WTC11 (cell line): ENCODE results near the gene DIMT1. TPM values are rescaled to one million over a fixed set of nuclear protein-coding genes. Genes with fewer than 3 reads are reported as not detected.

Source experiments
- ATAC-seq: fragments of 200-7000 bp; cut with Tn5 transposase; 2 replicates; pipeline ENCODE4 v1.10.0; 2021; ENCODE audit warnings: mild to moderate bottlenecking, moderate library complexity
- CTCF ChIA-PET: fragments of 300-600 bp; sonication (Branson Sonifier 250); formaldehyde crosslinking; loops from one replicate; lab custom pipeline; 2021; ENCODE audit warnings: antibody characterized with exemption; lab: Charles Lee
- POLR2A ChIA-PET: fragments of 350-600 bp; sonication (Branson Sonifier 250); formaldehyde crosslinking; loops from one replicate; lab custom pipeline; 2021; ENCODE audit warnings: antibody characterized with exemption; lab: Charles Lee
- DNase-seq: peaks from one replicate; pipeline ENCODE4 v3.0.0; 2021; ENCODE audit warnings: low spot score
- H3K27ac Mint-ChIP-seq: 2 replicates; pipeline ENCODE4 v1.8.0; 2021; ENCODE audit warnings: mixed read lengths
- H3K27me3 Mint-ChIP-seq: 2 replicates; pipeline ENCODE4 v1.8.0; 2021; ENCODE audit warnings: low read depth, mild to moderate bottlenecking, moderate library complexity, mixed read lengths
- H3K36me3 Mint-ChIP-seq: 2 replicates; pipeline ENCODE4 v1.8.0; 2021; ENCODE audit warnings: mixed read lengths
- H3K4me1 Mint-ChIP-seq: 2 replicates; pipeline ENCODE4 v1.8.0; 2022; ENCODE audit warnings: mixed read lengths
- H3K4me3 Mint-ChIP-seq: 2 replicates; pipeline ENCODE4 v1.8.0; 2021; ENCODE audit warnings: mild to moderate bottlenecking, moderate library complexity, mixed read lengths
- H3K9me3 Mint-ChIP-seq: 2 replicates; pipeline ENCODE4 v1.8.0; 2021; ENCODE audit warnings: mixed read lengths
- EMX1 ChIP-seq: fragments of 250-450 bp; sonication (Bioruptor Pico); IDR thresholded peaks from 2 replicates; pipeline ENCODE4 v1.8.0; 2021; ENCODE audit warnings: mild to moderate bottlenecking
- ESRRA ChIP-seq: sonication (generic); formaldehyde crosslinking; IDR thresholded peaks from 2 replicates; pipeline ENCODE4 v1.8.1; 2022; ENCODE audit warnings: mild to moderate bottlenecking, missing genetic modification reagents, borderline replicate concordance
- FOXP1 ChIP-seq: sonication (generic); formaldehyde crosslinking; IDR thresholded peaks from 2 replicates; pipeline ENCODE4 v1.8.0; 2022; ENCODE audit warnings: missing genetic modification reagents, mild to moderate bottlenecking, moderate library complexity, borderline replicate concordance
- IRF2 ChIP-seq: sonication (generic); formaldehyde crosslinking; IDR thresholded peaks from 2 replicates; pipeline ENCODE4 v1.8.0; 2022; ENCODE audit warnings: low read depth, missing genetic modification reagents, borderline replicate concordance
- NFYB ChIP-seq: sonication (generic); formaldehyde crosslinking; conservative IDR thresholded peaks from 2 replicates; pipeline ENCODE4 v1.8.0; 2022; ENCODE audit warnings: low read depth, missing genetic modification reagents
- NR3C1 ChIP-seq: sonication (generic); formaldehyde crosslinking; conservative IDR thresholded peaks from 2 replicates; pipeline ENCODE4 v1.8.1; 2023; ENCODE audit warnings: low read depth, mild to moderate bottlenecking, missing genetic modification reagents
- SMAD3 ChIP-seq: sonication (generic); formaldehyde crosslinking; IDR thresholded peaks from 2 replicates; pipeline ENCODE4 v1.8.0; 2022; ENCODE audit warnings: missing genetic modification reagents, mild to moderate bottlenecking, borderline replicate concordance
- TEAD4 ChIP-seq: sonication (generic); formaldehyde crosslinking; IDR thresholded peaks from 2 replicates; pipeline ENCODE4 v1.8.0; 2022; ENCODE audit warnings: mild to moderate bottlenecking, missing genetic modification reagents
- ZNF138 ChIP-seq: sonication (generic); formaldehyde crosslinking; conservative IDR thresholded peaks from 2 replicates; pipeline ENCODE4 v1.8.1; 2022; ENCODE audit warnings: mild to moderate bottlenecking, moderate library complexity, missing genetic modification reagents
- ZNF219 ChIP-seq: sonication (generic); formaldehyde crosslinking; IDR thresholded peaks from 2 replicates; pipeline ENCODE4 v1.8.0; 2023; ENCODE audit warnings: missing genetic modification reagents, mild to moderate bottlenecking, borderline replicate concordance
- total RNA-seq: library from RNA; stranded (reverse); gene quantifications from 3 replicates; pipeline ENCODE4 v1.2.3, GENCODE V29; 2021
- TF ChIP-seq, protein P1 (sequence below): sonication (generic); formaldehyde crosslinking; IDR thresholded peaks from 2 replicates; pipeline ENCODE4 v1.8.1; 2023; ENCODE audit warnings: mild to moderate bottlenecking, missing genetic modification reagents
- TF ChIP-seq, protein P2 (sequence below): sonication (generic); formaldehyde crosslinking; IDR thresholded peaks from 2 replicates; pipeline ENCODE4 v1.8.1; 2022; ENCODE audit warnings: low read depth, missing genetic modification reagents, borderline replicate concordance
- TF ChIP-seq, protein P3 (sequence below): fragments of 200-600 bp; IDR thresholded peaks from 2 replicates; pipeline ENCODE4 v1.8.0; 2022; ENCODE audit warnings: antibody characterized with exemption
- TF ChIP-seq, protein P4 (sequence below): fragments of 250-450 bp; sonication (Bioruptor Pico); IDR thresholded peaks from 2 replicates; pipeline ENCODE4 v1.9.0; 2021; ENCODE audit warnings: mild to moderate bottlenecking, borderline replicate concordance
- TF ChIP-seq, protein P5 (sequence below): sonication (generic); formaldehyde crosslinking; IDR thresholded peaks from 2 replicates; pipeline ENCODE4 v1.8.1; 2023; ENCODE audit warnings: mild to moderate bottlenecking, missing genetic modification reagents

The DIMT1 gene
- total RNA-seq, 1 experiment from 2014 or later, result 33.9 TPM

DNA sequence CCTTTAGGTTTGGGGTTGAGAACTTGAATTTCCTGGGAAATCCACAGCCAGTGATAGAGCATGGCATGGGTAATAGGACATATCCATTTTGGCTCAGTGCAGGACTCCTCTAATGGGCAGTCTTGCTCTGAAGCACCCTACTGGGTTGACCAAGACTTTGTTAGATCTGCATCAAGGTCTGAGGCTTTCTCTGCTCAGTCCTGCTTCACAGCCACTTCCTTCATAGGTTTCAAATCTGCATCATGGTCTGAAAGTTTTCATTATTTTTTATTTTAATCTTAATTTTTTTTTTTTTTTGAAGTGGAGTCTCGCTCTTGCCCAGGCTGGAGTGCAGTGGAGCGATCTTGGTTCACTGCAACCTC, 61.2 kb downstream of the DIMT1 start:
- ChIA-PET CTCF (no interaction called here), POLR2A (no interaction called here)
- Mint-ChIP-seq H3K27ac (no peak overlapping the region), H3K4me1 (peaks cover 4% of the 10 kb centered on the region; the same call in 1 of the 2 replicates), H3K9me3 (no peaks in the 10 kb centered on the region), H3K4me3 (no peak overlapping the region), H3K36me3 (no peaks in the 10 kb centered on the region), H3K27me3 (no peaks in the 10 kb centered on the region)
- TF ChIP-seq FOXP1 (CRISPR knock-in tag) (no peak), ZNF138 (CRISPR knock-in tag) (no peak), TEAD4 (CRISPR knock-in tag) (no peak), ESRRA (no peak), EMX1 (CRISPR knock-in tag) (no peak), IRF2 (CRISPR knock-in tag) (no peak)
- TF ChIP-seq, protein P1, sequence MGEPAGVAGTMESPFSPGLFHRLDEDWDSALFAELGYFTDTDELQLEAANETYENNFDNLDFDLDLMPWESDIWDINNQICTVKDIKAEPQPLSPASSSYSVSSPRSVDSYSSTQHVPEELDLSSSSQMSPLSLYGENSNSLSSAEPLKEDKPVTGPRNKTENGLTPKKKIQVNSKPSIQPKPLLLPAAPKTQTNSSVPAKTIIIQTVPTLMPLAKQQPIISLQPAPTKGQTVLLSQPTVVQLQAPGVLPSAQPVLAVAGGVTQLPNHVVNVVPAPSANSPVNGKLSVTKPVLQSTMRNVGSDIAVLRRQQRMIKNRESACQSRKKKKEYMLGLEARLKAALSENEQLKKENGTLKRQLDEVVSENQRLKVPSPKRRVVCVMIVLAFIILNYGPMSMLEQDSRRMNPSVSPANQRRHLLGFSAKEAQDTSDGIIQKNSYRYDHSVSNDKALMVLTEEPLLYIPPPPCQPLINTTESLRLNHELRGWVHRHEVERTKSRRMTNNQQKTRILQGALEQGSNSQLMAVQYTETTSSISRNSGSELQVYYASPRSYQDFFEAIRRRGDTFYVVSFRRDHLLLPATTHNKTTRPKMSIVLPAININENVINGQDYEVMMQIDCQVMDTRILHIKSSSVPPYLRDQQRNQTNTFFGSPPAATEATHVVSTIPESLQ, result no peak
- TF ChIP-seq, protein P2, sequence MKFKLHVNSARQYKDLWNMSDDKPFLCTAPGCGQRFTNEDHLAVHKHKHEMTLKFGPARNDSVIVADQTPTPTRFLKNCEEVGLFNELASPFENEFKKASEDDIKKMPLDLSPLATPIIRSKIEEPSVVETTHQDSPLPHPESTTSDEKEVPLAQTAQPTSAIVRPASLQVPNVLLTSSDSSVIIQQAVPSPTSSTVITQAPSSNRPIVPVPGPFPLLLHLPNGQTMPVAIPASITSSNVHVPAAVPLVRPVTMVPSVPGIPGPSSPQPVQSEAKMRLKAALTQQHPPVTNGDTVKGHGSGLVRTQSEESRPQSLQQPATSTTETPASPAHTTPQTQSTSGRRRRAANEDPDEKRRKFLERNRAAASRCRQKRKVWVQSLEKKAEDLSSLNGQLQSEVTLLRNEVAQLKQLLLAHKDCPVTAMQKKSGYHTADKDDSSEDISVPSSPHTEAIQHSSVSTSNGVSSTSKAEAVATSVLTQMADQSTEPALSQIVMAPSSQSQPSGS (CRISPR knock-in tag), result no peak
- TF ChIP-seq, protein P3, sequence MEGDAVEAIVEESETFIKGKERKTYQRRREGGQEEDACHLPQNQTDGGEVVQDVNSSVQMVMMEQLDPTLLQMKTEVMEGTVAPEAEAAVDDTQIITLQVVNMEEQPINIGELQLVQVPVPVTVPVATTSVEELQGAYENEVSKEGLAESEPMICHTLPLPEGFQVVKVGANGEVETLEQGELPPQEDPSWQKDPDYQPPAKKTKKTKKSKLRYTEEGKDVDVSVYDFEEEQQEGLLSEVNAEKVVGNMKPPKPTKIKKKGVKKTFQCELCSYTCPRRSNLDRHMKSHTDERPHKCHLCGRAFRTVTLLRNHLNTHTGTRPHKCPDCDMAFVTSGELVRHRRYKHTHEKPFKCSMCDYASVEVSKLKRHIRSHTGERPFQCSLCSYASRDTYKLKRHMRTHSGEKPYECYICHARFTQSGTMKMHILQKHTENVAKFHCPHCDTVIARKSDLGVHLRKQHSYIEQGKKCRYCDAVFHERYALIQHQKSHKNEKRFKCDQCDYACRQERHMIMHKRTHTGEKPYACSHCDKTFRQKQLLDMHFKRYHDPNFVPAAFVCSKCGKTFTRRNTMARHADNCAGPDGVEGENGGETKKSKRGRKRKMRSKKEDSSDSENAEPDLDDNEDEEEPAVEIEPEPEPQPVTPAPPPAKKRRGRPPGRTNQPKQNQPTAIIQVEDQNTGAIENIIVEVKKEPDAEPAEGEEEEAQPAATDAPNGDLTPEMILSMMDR, result no peak
- no peak for ATAC-seq
- no peak for DNase-seq

DNA sequence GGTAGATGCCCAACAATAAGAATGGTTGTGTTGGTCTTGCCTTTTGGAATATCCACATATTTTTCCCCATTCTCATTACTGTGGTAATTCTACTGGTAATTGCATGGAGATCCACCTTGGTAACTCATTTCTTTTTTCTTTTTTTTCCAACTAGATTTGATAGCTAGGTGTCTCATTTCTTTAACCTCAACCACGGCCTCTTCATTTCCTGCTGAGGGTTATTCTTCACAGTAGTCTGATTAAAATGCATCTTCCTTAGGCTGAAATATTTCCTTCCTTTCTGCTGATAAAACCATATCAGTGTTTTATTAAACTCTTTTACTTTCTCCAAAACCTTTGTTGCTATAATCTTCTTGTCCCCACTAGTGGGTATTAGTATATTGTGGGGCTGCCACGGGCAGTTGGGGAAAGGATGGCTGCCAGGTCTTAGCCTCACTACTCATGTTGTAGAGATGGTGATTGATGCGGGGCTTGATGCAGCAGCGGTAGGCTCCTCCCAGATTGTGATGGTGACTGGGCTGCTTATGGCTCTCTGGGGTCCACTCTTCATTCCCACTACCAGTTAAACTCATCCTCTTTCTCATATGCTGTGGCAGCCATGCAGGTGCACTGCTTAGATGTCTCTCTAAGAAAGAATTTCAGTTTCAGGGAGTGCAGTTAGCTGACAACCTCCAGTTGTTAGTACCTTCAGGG, 61.8 kb downstream of the DIMT1 start:
- Mint-ChIP-seq H3K36me3 (no peaks in the 10 kb centered on the region), H3K27ac (peak overlapping the region; percentile 41), H3K4me1 (peaks cover 4% of the 10 kb centered on the region; the same call in 1 of the 2 replicates), H3K9me3 (no peaks in the 10 kb centered on the region), H3K27me3 (no peaks in the 10 kb centered on the region), H3K4me3 (no peak overlapping the region)
- ChIA-PET POLR2A (no interaction called here), CTCF (no interaction called here)
- no peak for DNase-seq
- TF ChIP-seq, protein P4, sequence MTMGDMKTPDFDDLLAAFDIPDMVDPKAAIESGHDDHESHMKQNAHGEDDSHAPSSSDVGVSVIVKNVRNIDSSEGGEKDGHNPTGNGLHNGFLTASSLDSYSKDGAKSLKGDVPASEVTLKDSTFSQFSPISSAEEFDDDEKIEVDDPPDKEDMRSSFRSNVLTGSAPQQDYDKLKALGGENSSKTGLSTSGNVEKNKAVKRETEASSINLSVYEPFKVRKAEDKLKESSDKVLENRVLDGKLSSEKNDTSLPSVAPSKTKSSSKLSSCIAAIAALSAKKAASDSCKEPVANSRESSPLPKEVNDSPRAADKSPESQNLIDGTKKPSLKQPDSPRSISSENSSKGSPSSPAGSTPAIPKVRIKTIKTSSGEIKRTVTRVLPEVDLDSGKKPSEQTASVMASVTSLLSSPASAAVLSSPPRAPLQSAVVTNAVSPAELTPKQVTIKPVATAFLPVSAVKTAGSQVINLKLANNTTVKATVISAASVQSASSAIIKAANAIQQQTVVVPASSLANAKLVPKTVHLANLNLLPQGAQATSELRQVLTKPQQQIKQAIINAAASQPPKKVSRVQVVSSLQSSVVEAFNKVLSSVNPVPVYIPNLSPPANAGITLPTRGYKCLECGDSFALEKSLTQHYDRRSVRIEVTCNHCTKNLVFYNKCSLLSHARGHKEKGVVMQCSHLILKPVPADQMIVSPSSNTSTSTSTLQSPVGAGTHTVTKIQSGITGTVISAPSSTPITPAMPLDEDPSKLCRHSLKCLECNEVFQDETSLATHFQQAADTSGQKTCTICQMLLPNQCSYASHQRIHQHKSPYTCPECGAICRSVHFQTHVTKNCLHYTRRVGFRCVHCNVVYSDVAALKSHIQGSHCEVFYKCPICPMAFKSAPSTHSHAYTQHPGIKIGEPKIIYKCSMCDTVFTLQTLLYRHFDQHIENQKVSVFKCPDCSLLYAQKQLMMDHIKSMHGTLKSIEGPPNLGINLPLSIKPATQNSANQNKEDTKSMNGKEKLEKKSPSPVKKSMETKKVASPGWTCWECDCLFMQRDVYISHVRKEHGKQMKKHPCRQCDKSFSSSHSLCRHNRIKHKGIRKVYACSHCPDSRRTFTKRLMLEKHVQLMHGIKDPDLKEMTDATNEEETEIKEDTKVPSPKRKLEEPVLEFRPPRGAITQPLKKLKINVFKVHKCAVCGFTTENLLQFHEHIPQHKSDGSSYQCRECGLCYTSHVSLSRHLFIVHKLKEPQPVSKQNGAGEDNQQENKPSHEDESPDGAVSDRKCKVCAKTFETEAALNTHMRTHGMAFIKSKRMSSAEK, result no peak
- TF ChIP-seq SMAD3 (CRISPR knock-in tag), result no peak
- no peak for ATAC-seq

DNA sequence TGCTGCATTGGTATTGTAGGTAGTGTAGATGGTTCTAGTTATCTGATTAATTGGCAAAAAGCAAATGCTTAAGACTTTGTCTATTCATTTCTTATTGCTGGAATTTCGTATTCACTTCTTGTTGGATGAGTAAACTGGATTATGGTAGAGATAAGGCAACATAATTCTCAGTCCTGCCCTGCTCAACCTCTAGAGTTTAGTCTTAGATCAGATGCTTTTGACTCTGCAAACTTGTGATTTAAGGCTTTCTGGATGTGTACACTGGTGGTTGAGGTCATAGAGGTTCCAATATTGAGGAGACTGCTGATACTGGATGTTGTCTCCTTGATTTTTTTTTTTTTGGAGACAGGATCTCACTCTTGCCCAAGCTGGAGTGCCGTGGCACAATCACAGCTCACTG, 62.7 kb downstream of the DIMT1 start:
- Mint-ChIP-seq H3K4me1 (peaks cover 4% of the 10 kb centered on the region; the same call in 1 of the 2 replicates), H3K36me3 (no peaks in the 10 kb centered on the region), H3K27me3 (no peaks in the 10 kb centered on the region), H3K4me3 (no peak overlapping the region), H3K9me3 (no peaks in the 10 kb centered on the region), H3K27ac (no peak overlapping the region)
- CTCF ChIA-PET, result no interaction called here
- DNase-seq (no peak), ATAC-seq (no peak)
- TF ChIP-seq NR3C1 (CRISPR knock-in tag), result no peak
- TF ChIP-seq, protein P5, sequence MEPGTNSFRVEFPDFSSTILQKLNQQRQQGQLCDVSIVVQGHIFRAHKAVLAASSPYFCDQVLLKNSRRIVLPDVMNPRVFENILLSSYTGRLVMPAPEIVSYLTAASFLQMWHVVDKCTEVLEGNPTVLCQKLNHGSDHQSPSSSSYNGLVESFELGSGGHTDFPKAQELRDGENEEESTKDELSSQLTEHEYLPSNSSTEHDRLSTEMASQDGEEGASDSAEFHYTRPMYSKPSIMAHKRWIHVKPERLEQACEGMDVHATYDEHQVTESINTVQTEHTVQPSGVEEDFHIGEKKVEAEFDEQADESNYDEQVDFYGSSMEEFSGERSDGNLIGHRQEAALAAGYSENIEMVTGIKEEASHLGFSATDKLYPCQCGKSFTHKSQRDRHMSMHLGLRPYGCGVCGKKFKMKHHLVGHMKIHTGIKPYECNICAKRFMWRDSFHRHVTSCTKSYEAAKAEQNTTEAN (CRISPR knock-in tag), result no peak
- TF ChIP-seq NFYB, result no peak
- TF ChIP-seq ZNF219 (CRISPR knock-in tag), result no peak
- TF ChIP-seq SMAD3 (CRISPR knock-in tag), result no peak
- POLR2A ChIA-PET, result no interaction called here
